ENCODE measurements around the gene ANKRD49.

ANKRD49 gene

DNA sequence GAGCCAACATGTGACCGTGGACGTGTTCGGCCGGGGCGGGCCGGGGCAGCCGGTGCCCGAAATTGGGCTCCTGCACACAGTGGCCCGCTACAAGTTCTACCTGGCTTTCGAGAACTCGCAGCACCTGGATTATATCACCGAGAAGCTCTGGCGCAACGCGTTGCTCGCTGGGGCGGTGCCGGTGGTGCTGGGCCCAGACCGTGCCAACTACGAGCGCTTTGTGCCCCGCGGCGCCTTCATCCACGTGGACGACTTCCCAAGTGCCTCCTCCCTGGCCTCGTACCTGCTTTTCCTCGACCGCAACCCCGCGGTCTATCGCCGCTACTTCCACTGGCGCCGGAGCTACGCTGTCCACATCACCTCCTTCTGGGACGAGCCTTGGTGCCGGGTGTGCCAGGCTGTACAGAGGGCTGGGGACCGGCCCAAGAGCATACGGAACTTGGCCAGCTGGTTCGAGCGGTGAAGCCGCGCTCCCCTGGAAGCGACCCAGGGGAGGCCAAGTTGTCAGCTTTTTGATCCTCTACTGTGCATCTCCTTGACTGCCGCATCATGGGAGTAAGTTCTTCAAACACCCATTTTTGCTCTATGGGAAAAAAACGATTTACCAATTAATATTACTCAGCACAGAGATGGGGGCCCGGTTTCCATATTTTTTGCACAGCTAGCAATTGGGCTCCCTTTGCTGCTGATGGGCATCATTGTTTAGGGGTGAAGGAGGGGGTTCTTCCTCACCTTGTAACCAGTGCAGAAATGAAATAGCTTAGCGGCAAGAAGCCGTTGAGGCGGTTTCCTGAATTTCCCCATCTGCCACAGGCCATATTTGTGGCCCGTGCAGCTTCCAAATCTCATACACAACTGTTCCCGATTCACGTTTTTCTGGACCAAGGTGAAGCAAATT, 51.7 kb downstream of the ANKRD49 start:
- no peak for DNase-seq

DNA sequence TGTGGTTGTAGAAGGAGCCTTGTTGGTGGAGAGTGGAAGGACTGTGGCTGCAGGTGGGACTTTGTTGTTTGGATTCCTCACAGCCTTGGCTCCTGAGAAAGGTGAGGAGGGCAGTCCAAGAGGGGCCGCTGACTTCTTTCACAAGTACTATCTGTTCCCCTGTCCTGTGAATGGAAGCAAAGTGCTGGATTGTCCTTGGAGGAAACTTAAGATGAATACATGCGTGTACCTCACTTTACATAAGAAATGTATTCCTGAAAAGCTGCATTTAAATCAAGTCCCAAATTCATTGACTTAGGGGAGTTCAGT, 52.3 kb downstream of the ANKRD49 start:
- no peak for DNase-seq

DNA sequence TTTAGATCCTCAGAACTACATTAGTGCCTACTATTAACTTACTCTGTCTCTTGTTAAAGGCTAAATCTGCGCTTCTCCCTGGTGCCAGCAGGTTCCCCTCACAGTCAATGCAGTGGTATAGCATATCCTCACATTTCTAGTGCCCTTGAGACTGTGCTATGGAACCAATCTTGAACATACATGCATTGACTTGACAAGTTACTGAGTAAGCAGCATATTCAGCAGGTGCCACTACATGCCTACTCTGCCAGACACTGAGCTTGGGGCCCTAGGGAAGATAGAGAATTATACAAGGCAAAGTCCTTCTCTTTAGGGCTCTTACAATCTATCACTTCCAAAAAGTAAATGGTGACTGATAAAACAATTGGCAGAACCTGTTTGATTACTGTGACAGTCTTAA, 53.1 kb downstream of the ANKRD49 start:
- no peak for DNase-seq

DNA sequence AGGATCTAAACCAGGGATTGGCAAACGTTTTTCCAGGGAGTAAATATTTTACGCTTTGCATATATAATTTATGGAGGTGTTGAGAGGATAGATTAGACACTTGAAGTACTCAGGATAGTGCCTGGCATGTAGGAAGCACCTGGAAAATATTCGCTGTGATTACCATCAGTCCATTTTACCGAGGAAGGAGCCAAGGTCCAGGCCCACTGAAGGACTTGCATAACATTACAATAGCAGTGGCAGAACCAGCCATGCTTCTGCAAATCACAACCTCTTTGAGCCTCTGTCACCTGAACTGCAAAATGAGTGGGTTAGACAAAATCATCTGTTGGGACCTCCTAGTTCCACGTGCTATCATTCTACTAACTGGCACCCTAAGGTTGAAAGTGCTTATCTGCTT, 55.4 kb downstream of the ANKRD49 start:
- no peak for DNase-seq

Data from NCI-H1694 (cell line).